HEK293T (cell line): ENCODE results near the gene ARIH2.

Experiments used
- CTCF ChIA-PET: fragments of 350-600 bp; formaldehyde crosslinking; extraction: SDS; loops from one replicate; lab custom pipeline; 2021; ENCODE audit warnings: antibody characterized with exemption, inconsistent platforms; lab: Yijun Ruan, JAX
- POLR2A ChIA-PET: fragments of 350-600 bp; formaldehyde crosslinking; extraction: SDS; loops from one replicate; lab custom pipeline; 2020; ENCODE audit warnings: antibody characterized with exemption, inconsistent platforms; lab: Yijun Ruan, JAX
- DNase-seq: peaks from one replicate; pipeline ENCODE4 v3.0.0; 2012; ENCODE audit warnings: mixed read lengths; ENCODE audit errors: extremely low spot score
- ARNT ChIP-seq: fragments of 450-650 bp; IDR thresholded peaks from 2 replicates; pipeline ENCODE4 v1.6.1; 2017; ENCODE audit warnings: mild to moderate bottlenecking
- BHLHE40 ChIP-seq: fragments of 450-650 bp; IDR thresholded peaks from 2 replicates; pipeline ENCODE4 v1.6.1; 2016; ENCODE audit warnings: mild to moderate bottlenecking, moderate library complexity, borderline replicate concordance
- CTBP1 ChIP-seq: fragments of 450-650 bp; IDR thresholded peaks from 2 replicates; pipeline ENCODE4 v1.6.1; 2016; ENCODE audit warnings: borderline replicate concordance
- ELF4 ChIP-seq: fragments of 450-650 bp; IDR thresholded peaks from 2 replicates; pipeline ENCODE4 v1.6.1; 2017; ENCODE audit warnings: antibody characterized with exemption
- FOXA1 ChIP-seq: fragments of 450-650 bp; IDR thresholded peaks from 2 replicates; pipeline ENCODE4 v1.6.1; 2016; ENCODE audit warnings: mild to moderate bottlenecking
- FOXK2 ChIP-seq: fragments of 450-650 bp; IDR thresholded peaks from 2 replicates; pipeline ENCODE4 v1.6.1; 2016; ENCODE audit warnings: mild to moderate bottlenecking
- FOXM1 ChIP-seq: fragments of 450-650 bp; IDR thresholded peaks from 2 replicates; pipeline ENCODE4 v1.6.1; 2017; ENCODE audit warnings: mild to moderate bottlenecking, borderline replicate concordance
- HDGF ChIP-seq: fragments of 450-650 bp; IDR thresholded peaks from 2 replicates; pipeline ENCODE4 v1.6.1; 2017; ENCODE audit warnings: antibody characterized with exemption, borderline replicate concordance
- L3MBTL2 ChIP-seq: fragments of 450-650 bp; conservative IDR thresholded peaks from 2 replicates; pipeline ENCODE4 v1.6.1; 2016; ENCODE audit warnings: mild to moderate bottlenecking
- LEF1 ChIP-seq: fragments of 450-650 bp; IDR thresholded peaks from 2 replicates; pipeline ENCODE4 v1.6.1; 2017; ENCODE audit warnings: mild to moderate bottlenecking, borderline replicate concordance
- NFRKB ChIP-seq: fragments of 450-650 bp; IDR thresholded peaks from 2 replicates; pipeline ENCODE4 v1.6.1; 2016; ENCODE audit warnings: mild to moderate bottlenecking, moderate library complexity
- PKNOX1 ChIP-seq: fragments of 450-650 bp; IDR thresholded peaks from 2 replicates; pipeline ENCODE4 v1.6.1; 2016
- SP1 ChIP-seq: fragments of 450-650 bp; IDR thresholded peaks from 2 replicates; pipeline ENCODE4 v1.6.1; 2017
- SUZ12 ChIP-seq: fragments of 450-650 bp; IDR thresholded peaks from 2 replicates; pipeline ENCODE4 v1.6.1; 2016; ENCODE audit warnings: mild to moderate bottlenecking
- TARDBP ChIP-seq: fragments of 450-650 bp; IDR thresholded peaks from 2 replicates; pipeline ENCODE4 v1.6.1; 2016
- ZNF384 ChIP-seq: fragments of 450-650 bp; IDR thresholded peaks from 2 replicates; pipeline ENCODE4 v1.6.1; 2016

ARIH2 gene

GRCh38 chr3:49029563-49029884, 110.9 kb downstream of the ARIH2 start:
- POLR2A ChIA-PET, result interaction anchor here (0.5 to 2.3 kb wide), 21 partner anchors 10 to 312 kb away, joined by 3 to 36 read pairs (median 5); partner anchors contain the start of genes DALRD3, IP6K2, LAMB2 and QARS1
- TF ChIP-seq SUZ12 (no peak), FOXK2 (no peak), CTBP1 (no peak), FOXA1 (no peak), ARNT (no peak), HDGF (no peak)
- DNase-seq, result no peak
- CTCF ChIA-PET, result interaction anchor here (1.4 kb wide), 1 partner anchor 290 kb away, joined by 3 read pairs; no protein-coding TSS in a partner anchor

GRCh38 chr3:49030321-49030720, 111.7 kb downstream of the ARIH2 start:
- TF ChIP-seq BHLHE40 (no peak), FOXK2 (no peak), NFRKB (no peak), L3MBTL2 (no peak), HDGF (no peak), ELF4 (no peak), FOXM1 (no peak), ZNF384 (no peak), CTBP1 (no peak), PKNOX1 (no peak), SUZ12 (no peak)
- CTCF ChIA-PET, result interaction anchor here (0.6 kb wide), 1 partner anchor 268 kb away, joined by 9 read pairs; no protein-coding TSS in a partner anchor
- POLR2A ChIA-PET, result interaction anchor here (0.6 to 3.3 kb wide), 5 partner anchors 9 to 91 kb away, joined by 3 to 19 read pairs (median 6); partner anchors contain the start of genes NDUFAF3, QRICH1, USP19 and WDR6
- no peak for DNase-seq

GRCh38 chr3:49032646-49033304, 114.1 kb downstream of the ARIH2 start:
- no peak for DNase-seq
- POLR2A ChIA-PET, result interaction anchor here (2.1 to 3.3 kb wide), 3 partner anchors 12 to 61 kb away, joined by 6 to 19 read pairs (median 14); partner anchors contain the start of genes NDUFAF3, QRICH1 and WDR6

GRCh38 chr3:49034650-49035049, 116.0 kb downstream of the ARIH2 start:
- POLR2A ChIA-PET, result interaction anchor here (1.4 kb wide), 1 partner anchor 11 kb away, joined by 5 read pairs; no protein-coding TSS in a partner anchor

More at GRCh38 chr3:49032646-49033304, 114.1 kb downstream of the ARIH2 start:
- TF ChIP-seq ARNT (no peak), NFRKB (no peak), CTBP1 (no peak), FOXK2 (no peak), HDGF (no peak), TARDBP (no peak), ZNF384 (no peak)
- CTCF ChIA-PET, result no interaction called here

GRCh38 chr3:49035281-49035680, 116.6 kb downstream of the ARIH2 start:
- no peak for TF ChIP-seq TARDBP
- TF ChIP-seq FOXA1, result no peak
- TF ChIP-seq SUZ12, result no peak
- ChIA-PET CTCF (no interaction called here), POLR2A (interaction anchor here (1.4 kb wide), 1 partner anchor 11 kb away, joined by 5 read pairs; no protein-coding TSS in a partner anchor)
- no peak for DNase-seq

More at GRCh38 chr3:49034650-49035049, 116.0 kb downstream of the ARIH2 start:
- CTCF ChIA-PET, result no interaction called here
- no peak for DNase-seq
- TF ChIP-seq LEF1 (no peak), SP1 (no peak), FOXA1 (no peak), BHLHE40 (no peak), TARDBP (no peak), ARNT (no peak), L3MBTL2 (no peak), NFRKB (no peak), FOXM1 (no peak), HDGF (no peak), CTBP1 (no peak), SUZ12 (no peak), PKNOX1 (no peak), ZNF384 (no peak), FOXK2 (no peak), ELF4 (no peak)
